Medulla oblongata (tissue), 1 donor: ENCODE measurements around the gene WDR64.
"Not testable (repeated sequence)": the region's sequence is repeated elsewhere in the genome, so short reads cannot be mapped to it uniquely, and the experiment has no call there.

ENCODE experiments used
- DNase-seq: peaks from one replicate; pipeline ENCODE4 v3.0.0-alpha.2; 2015; ENCODE audit errors: extremely low spot score

WDR64 gene

GRCh38 chr1:241658081-241658793 lies 6.2 kb downstream of the WDR64 start:
- DNase-seq: no peak

- DNase-seq: not testable (repeated sequence)
These were observed 6.9 kb downstream of the WDR64 start for GRCh38 chr1:241659016-241659415.

- no peak for DNase-seq
These were observed 8.4 kb downstream of the WDR64 start for GRCh38 chr1:241660424-241660972.

GRCh38 chr1:241666419-241666818 lies 14.3 kb downstream of the WDR64 start:
- no peak for DNase-seq

GRCh38 chr1:241672301-241672700 lies 20.2 kb downstream of the WDR64 start:
- no peak for DNase-seq

GRCh38 chr1:241674805-241675384 lies 22.8 kb downstream of the WDR64 start:
- DNase-seq: no peak

- no peak for DNase-seq
These were observed 23.9 kb downstream of the WDR64 start for GRCh38 chr1:241675983-241676382.

- DNase-seq: no peak
These were observed 25.1 kb downstream of the WDR64 start for GRCh38 chr1:241677201-241677600.

GRCh38 chr1:241678536-241678935 lies 26.5 kb downstream of the WDR64 start:
- no peak for DNase-seq

GRCh38 chr1:241679404-241679803 lies 27.3 kb downstream of the WDR64 start:
- DNase-seq: no peak

GRCh38 chr1:241679961-241680360 lies 27.9 kb downstream of the WDR64 start:
- DNase-seq: no peak

- not testable (repeated sequence) for DNase-seq
These were observed 29.9 kb downstream of the WDR64 start for GRCh38 chr1:241681861-241682448.

- no peak for DNase-seq
These were observed 30.8 kb downstream of the WDR64 start for GRCh38 chr1:241682921-241683320.

- DNase-seq: no peak
These were observed 32.0 kb downstream of the WDR64 start for GRCh38 chr1:241684108-241684507.

- no peak for DNase-seq
These were observed 36.9 kb downstream of the WDR64 start for GRCh38 chr1:241688940-241689368.

GRCh38 chr1:241695246-241696171 lies 43.4 kb downstream of the WDR64 start:
- no peak for DNase-seq

- DNase-seq: no peak
These were observed 44.2 kb downstream of the WDR64 start for GRCh38 chr1:241696172-241696814.

- DNase-seq: no peak
These were observed 44.9 kb downstream of the WDR64 start for GRCh38 chr1:241696815-241697639.

GRCh38 chr1:241697640-241698018 lies 45.5 kb downstream of the WDR64 start:
- no peak for DNase-seq

- DNase-seq: no peak
These were observed 46.1 kb downstream of the WDR64 start for GRCh38 chr1:241698177-241698576.
